ENCODE measurements around the gene HCN3.
"Not testable (repeated sequence)": the region's sequence is repeated elsewhere in the genome, so short reads cannot be mapped to it uniquely, and the experiment has no call there.

GRCh38 chr1:155231302-155231701, 46.0 kb upstream of the HCN3 start:
- not testable (repeated sequence) for TF ChIP-seq POLR2AphosphoS5 (IDR thresholded peaks at IDR 0.05); EZH2 (IDR thresholded peaks at IDR 0.05; ENCODE audit: borderline replicate concordance, insufficient read depth, low read length, poor library complexity, severe bottlenecking); CTCF (IDR thresholded peaks at IDR 0.05; ENCODE audit: poor library complexity, severe bottlenecking); TAF1 (IDR thresholded peaks at IDR 0.05; ENCODE audit: low read depth); RAD21 (conservative IDR thresholded peaks at IDR 0.05); EP300 (conservative IDR thresholded peaks at IDR 0.05; ENCODE audit: poor library complexity, severe bottlenecking); SMC3 (conservative IDR thresholded peaks at IDR 0.05; ENCODE audit: poor library complexity)
